Upper lobe of left lung (tissue), 4 donors: Measurements from ENCODE around the gene DUOX1.

Source experiments
- CTCF ChIP-seq, 6 experiments: fragments of 450-650 bp in 4 of 6; fragments of 200-600 bp in 2 of 6; sonication (generic) in 2 of 6; IDR thresholded peaks; one replicate each; pipeline ENCODE4 v1.5.1; 2016 to 2019; ENCODE audit warnings: antibody characterized with exemption in 6 of 6
- EP300 ChIP-seq, 4 donors: sonication (generic); formaldehyde crosslinking; IDR thresholded peaks; one replicate each; pipeline ENCODE4 v1.5.1; 2017; ENCODE audit warnings: antibody characterized with exemption in 4 of 4, control low read depth in 2 of 4
- POLR2A ChIP-seq, 4 donors: fragments of 450-650 bp; IDR thresholded peaks; one replicate each; pipeline ENCODE4 v1.5.1; 2016 to 2017; ENCODE audit warnings: antibody characterized with exemption in 4 of 4, mild to moderate bottlenecking in 2 of 4
- POLR2AphosphoS5 ChIP-seq, 2 donors: sonication (generic); formaldehyde crosslinking; IDR thresholded peaks; one replicate each; pipeline ENCODE4 v1.5.1; 2017; ENCODE audit warnings: antibody characterized with exemption in 2 of 2

- no peak for TF ChIP-seq CTCF (IDR thresholded peaks at IDR 0.05)
- no peak for TF ChIP-seq POLR2AphosphoS5 (IDR thresholded peaks at IDR 0.05)
- no peak for TF ChIP-seq POLR2A (IDR thresholded peaks at IDR 0.05)
- no peak for TF ChIP-seq EP300 (IDR thresholded peaks at IDR 0.05)
Observed at GRCh38 chr15:45095661-45096060, 34.1 kb upstream of the DUOX1 start.
